Measurements from ENCODE around the gene CIAO2A. TPM values are rescaled to one million over a fixed set of nuclear protein-coding genes. Genes with fewer than 3 reads are reported as not detected.
A peak's percentile ranks its signal among the peaks of the same experiment; 100 is the strongest.
"Not testable (repeated sequence)": the region's sequence is repeated elsewhere in the genome, so short reads cannot be mapped to it uniquely, and the experiment has no call there.

Gene CIAO2A
- total RNA-seq, 1 experiment from 2014 or later: 116 TPM

- peaks cover 15% of the 10 kb centered on the region for H3K4me1 ChIP-seq (replicated peaks)
- no peaks in the 10 kb centered on the region for H3K9me3 ChIP-seq (replicated peaks)
- no peak for DNase-seq (ENCODE audit: low read depth in 1 of 2, low spot score in 2 of 2)
- H3K4me3 ChIP-seq: no peak overlapping the region
- no peaks in the 10 kb centered on the region for H3K27me3 ChIP-seq (replicated peaks)
- H3K27ac ChIP-seq: no peak overlapping the region
- peaks cover 17% of the 10 kb centered on the region for H3K36me3 ChIP-seq
Observed at GRCh38 chr15:64072812-64073211, 20.8 kb downstream of the CIAO2A start.

- Histone ChIP-seq H3K27ac (no peak overlapping the region), H3K36me3 (peaks cover 17% of the 10 kb centered on the region), H3K27me3 (replicated peaks) (no peaks in the 10 kb centered on the region), H3K4me3 (no peak overlapping the region), H3K4me1 (replicated peaks) (peaks cover 20% of the 10 kb centered on the region), H3K9me3 (replicated peaks) (no peaks in the 10 kb centered on the region)
- DNase-seq (ENCODE audit: low read depth in 1 of 2, low spot score in 2 of 2): no peak
Observed at GRCh38 chr15:64071931-64072765, 21.5 kb downstream of the CIAO2A start.

GRCh38 chr15:64070965-64071851 is 22.4 kb downstream of the CIAO2A start:
- H3K4me1 ChIP-seq (replicated peaks): peaks cover 20% of the 10 kb centered on the region
- DNase-seq (ENCODE audit: low read depth in 1 of 2, low spot score in 2 of 2): peak in 1 of 2 experiments; percentile 12
- no peak overlapping the region for H3K4me3 ChIP-seq
- H3K27me3 ChIP-seq (replicated peaks): no peaks in the 10 kb centered on the region
- H3K36me3 ChIP-seq: peaks cover 17% of the 10 kb centered on the region
- no peaks in the 10 kb centered on the region for H3K9me3 ChIP-seq (replicated peaks)
- no peak overlapping the region for H3K27ac ChIP-seq

GRCh38 chr15:64070106-64070505 is 23.5 kb downstream of the CIAO2A start:
- H3K9me3 ChIP-seq (replicated peaks): no peaks in the 10 kb centered on the region
- H3K27me3 ChIP-seq (replicated peaks): no peaks in the 10 kb centered on the region
- no peak overlapping the region for H3K4me3 ChIP-seq
- H3K4me1 ChIP-seq (replicated peaks): peaks cover 20% of the 10 kb centered on the region
- H3K27ac ChIP-seq: no peak overlapping the region
- no peak for DNase-seq (ENCODE audit: low read depth in 1 of 2, low spot score in 2 of 2)
- peaks cover 15% of the 10 kb centered on the region for H3K36me3 ChIP-seq

GRCh38 chr15:64068133-64068532 is 25.5 kb downstream of the CIAO2A start:
- Histone ChIP-seq H3K27me3 (replicated peaks) (no peaks in the 10 kb centered on the region), H3K4me1 (replicated peaks) (peaks cover 20% of the 10 kb centered on the region), H3K27ac (no peak overlapping the region), H3K36me3 (peaks cover 3% of the 10 kb centered on the region), H3K4me3 (no peak overlapping the region), H3K9me3 (replicated peaks) (no peaks in the 10 kb centered on the region)
- no peak for DNase-seq (ENCODE audit: low read depth in 1 of 2, low spot score in 2 of 2)

- Histone ChIP-seq H3K4me3 (no peak overlapping the region), H3K9me3 (replicated peaks) (no peaks in the 10 kb centered on the region), H3K4me1 (replicated peaks) (peaks cover 17% of the 10 kb centered on the region), H3K27me3 (replicated peaks) (no peaks in the 10 kb centered on the region), H3K27ac (no peak overlapping the region), H3K36me3 (peaks cover 3% of the 10 kb centered on the region)
- peak; percentile 61 to 70 for DNase-seq (ENCODE audit: low read depth in 1 of 2, low spot score in 2 of 2)
Observed at GRCh38 chr15:64067564-64068030, 26.0 kb downstream of the CIAO2A start.

- H3K4me3 ChIP-seq: no peak overlapping the region
- no peaks in the 10 kb centered on the region for H3K27me3 ChIP-seq (replicated peaks)
Observed at GRCh38 chr15:64066451-64066850, 27.2 kb downstream of the CIAO2A start.

GRCh38 chr15:64060716-64061115 is 32.9 kb downstream of the CIAO2A start:
- Histone ChIP-seq H3K4me3 (no peak overlapping the region), H3K27me3 (replicated peaks) (no peaks in the 10 kb centered on the region), H3K36me3 (no peaks in the 10 kb centered on the region), H3K9me3 (replicated peaks) (0 out of 2 replicates have a peak, but pooled peaks cover 3% of the 10 kb centered on the region), H3K4me1 (replicated peaks) (no peaks in the 10 kb centered on the region), H3K27ac (no peak overlapping the region)
- DNase-seq (ENCODE audit: low read depth in 1 of 2, low spot score in 2 of 2): no peak

More at GRCh38 chr15:64066451-64066850, 27.2 kb downstream of the CIAO2A start:
- no peak for DNase-seq (ENCODE audit: low read depth in 1 of 2, low spot score in 2 of 2)
- Histone ChIP-seq H3K9me3 (replicated peaks) (no peaks in the 10 kb centered on the region), H3K27ac (no peak overlapping the region), H3K4me1 (replicated peaks) (peaks cover 7% of the 10 kb centered on the region), H3K36me3 (no peaks in the 10 kb centered on the region)

- DNase-seq (ENCODE audit: low read depth in 1 of 2, low spot score in 2 of 2); H3K27me3 ChIP-seq (replicated peaks); H3K36me3 ChIP-seq; H3K27ac ChIP-seq; H3K9me3 ChIP-seq (replicated peaks); H3K4me3 ChIP-seq; H3K4me1 ChIP-seq (replicated peaks): not testable (repeated sequence)
Observed at GRCh38 chr15:64059104-64059503, 34.5 kb downstream of the CIAO2A start.

GRCh38 chr15:64058279-64058678 is 35.4 kb downstream of the CIAO2A start:
- Histone ChIP-seq H3K4me3 (no peak overlapping the region), H3K36me3 (no peaks in the 10 kb centered on the region), H3K27me3 (replicated peaks) (no peaks in the 10 kb centered on the region), H3K4me1 (replicated peaks) (no peaks in the 10 kb centered on the region), H3K9me3 (replicated peaks) (0 out of 2 replicates have a peak, but pooled peaks cover 3% of the 10 kb centered on the region), H3K27ac (no peak overlapping the region)
- no peak for DNase-seq (ENCODE audit: low read depth in 1 of 2, low spot score in 2 of 2)

- H3K27me3 ChIP-seq (replicated peaks); H3K36me3 ChIP-seq; DNase-seq (ENCODE audit: low read depth in 1 of 2, low spot score in 2 of 2); H3K4me1 ChIP-seq (replicated peaks); H3K27ac ChIP-seq; H3K9me3 ChIP-seq (replicated peaks); H3K4me3 ChIP-seq: not testable (repeated sequence)
Observed at GRCh38 chr15:64053674-64054073, 40.0 kb downstream of the CIAO2A start.

- H3K27ac ChIP-seq: no peak overlapping the region
- H3K9me3 ChIP-seq (replicated peaks): no peaks in the 10 kb centered on the region
- H3K36me3 ChIP-seq: no peaks in the 10 kb centered on the region
- H3K4me1 ChIP-seq (replicated peaks): no peaks in the 10 kb centered on the region
- no peaks in the 10 kb centered on the region for H3K27me3 ChIP-seq (replicated peaks)
- DNase-seq (ENCODE audit: low read depth in 1 of 2, low spot score in 2 of 2): no peak
- H3K4me3 ChIP-seq: no peak overlapping the region
Observed at GRCh38 chr15:64052925-64053491, 40.6 kb downstream of the CIAO2A start.

GRCh38 chr15:64051407-64052259 is 42.0 kb downstream of the CIAO2A start:
- Histone ChIP-seq H3K27ac (no peak overlapping the region), H3K9me3 (replicated peaks) (no peaks in the 10 kb centered on the region), H3K4me3 (no peak overlapping the region), H3K27me3 (replicated peaks) (no peaks in the 10 kb centered on the region), H3K36me3 (no peaks in the 10 kb centered on the region), H3K4me1 (replicated peaks) (peaks cover 2% of the 10 kb centered on the region)
- no peak for DNase-seq (ENCODE audit: low read depth in 1 of 2, low spot score in 2 of 2)

Measured in SJSA1 (cell line).